Neutrophil (primary cell): ENCODE measurements around the gene RIMS3.

Source experiments
- H3K27ac ChIP-seq: fragments of 200-600 bp; sonication (generic); 2 replicates; pipeline ENCODE4 v1.5.1; 2016; ENCODE audit warnings: mild to moderate bottlenecking, moderate library complexity
- H3K27me3 ChIP-seq: fragments of 200-600 bp; sonication (generic); 2 replicates; pipeline ENCODE4 v1.6.0; 2016; ENCODE audit warnings: mild to moderate bottlenecking
- H3K36me3 ChIP-seq: fragments of 200-600 bp; sonication (generic); 2 replicates; pipeline ENCODE4 v1.5.1; 2017
- H3K4me1 ChIP-seq, 2 experiments: fragments of 200-600 bp in 1 of 2; sonication (generic) in 1 of 2; 1 replicate in 1 of 2; 2 replicates in 1 of 2; pipeline versions ENCODE4 v1.5.1 to v1.6.1; 2013 to 2016; ENCODE audit warnings: low read depth in 1 of 2, low read length in 1 of 2, mild to moderate bottlenecking in 1 of 2, moderate library complexity in 1 of 2; ENCODE audit not compliant: control insufficient read depth in 1 of 2, insufficient read depth in 1 of 2
- H3K4me3 ChIP-seq, 2 experiments: fragments of 200-600 bp in 1 of 2; sonication (generic) in 1 of 2; 1 replicate in 1 of 2; 2 replicates in 1 of 2; pipeline ENCODE4 v1.5.1; 2013 to 2016; ENCODE audit warnings: low read depth in 1 of 2, low read length in 1 of 2, mild to moderate bottlenecking in 1 of 2, moderate library complexity in 1 of 2
- H3K9me3 ChIP-seq: fragments of 200-600 bp; sonication (generic); 2 replicates; pipeline ENCODE4 v1.5.1; 2016
- TF ChIP-seq, protein P1 (sequence below): fragments of 200-600 bp; sonication (generic); IDR thresholded peaks from 2 replicates; pipeline ENCODE4 v1.5.1; 2016; ENCODE audit warnings: antibody characterized with exemption

Gene RIMS3

DNA sequence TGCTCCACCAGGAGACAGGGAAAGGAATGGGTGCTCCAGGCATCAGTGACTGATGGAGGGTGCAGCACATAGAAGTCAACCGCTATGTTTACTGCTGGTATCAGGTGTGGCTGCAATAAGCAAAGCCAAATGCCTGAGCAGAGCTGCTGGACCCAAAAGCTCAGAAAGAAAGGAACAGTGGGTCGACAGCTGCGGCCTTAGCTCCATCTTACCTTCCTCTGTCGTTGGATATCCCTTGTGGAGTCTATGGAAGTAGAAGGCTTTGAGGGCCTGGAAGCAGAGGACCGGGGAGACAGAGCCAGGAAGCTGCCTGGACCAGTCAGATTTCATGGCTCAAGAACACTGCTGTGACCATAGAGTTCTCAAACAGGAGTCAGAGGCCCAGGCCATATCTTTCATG lies 45.3 kb downstream of the RIMS3 start:
- H3K27ac ChIP-seq: no peak overlapping the region
- H3K4me1 ChIP-seq: no peaks in the 10 kb centered on the region
- H3K4me3 ChIP-seq: no peak overlapping the region
- TF ChIP-seq, protein P1, sequence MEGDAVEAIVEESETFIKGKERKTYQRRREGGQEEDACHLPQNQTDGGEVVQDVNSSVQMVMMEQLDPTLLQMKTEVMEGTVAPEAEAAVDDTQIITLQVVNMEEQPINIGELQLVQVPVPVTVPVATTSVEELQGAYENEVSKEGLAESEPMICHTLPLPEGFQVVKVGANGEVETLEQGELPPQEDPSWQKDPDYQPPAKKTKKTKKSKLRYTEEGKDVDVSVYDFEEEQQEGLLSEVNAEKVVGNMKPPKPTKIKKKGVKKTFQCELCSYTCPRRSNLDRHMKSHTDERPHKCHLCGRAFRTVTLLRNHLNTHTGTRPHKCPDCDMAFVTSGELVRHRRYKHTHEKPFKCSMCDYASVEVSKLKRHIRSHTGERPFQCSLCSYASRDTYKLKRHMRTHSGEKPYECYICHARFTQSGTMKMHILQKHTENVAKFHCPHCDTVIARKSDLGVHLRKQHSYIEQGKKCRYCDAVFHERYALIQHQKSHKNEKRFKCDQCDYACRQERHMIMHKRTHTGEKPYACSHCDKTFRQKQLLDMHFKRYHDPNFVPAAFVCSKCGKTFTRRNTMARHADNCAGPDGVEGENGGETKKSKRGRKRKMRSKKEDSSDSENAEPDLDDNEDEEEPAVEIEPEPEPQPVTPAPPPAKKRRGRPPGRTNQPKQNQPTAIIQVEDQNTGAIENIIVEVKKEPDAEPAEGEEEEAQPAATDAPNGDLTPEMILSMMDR: no peak
- H3K27me3 ChIP-seq: peaks cover 2% of the 10 kb centered on the region
- no peaks in the 10 kb centered on the region for H3K9me3 ChIP-seq
- H3K36me3 ChIP-seq: no peaks in the 10 kb centered on the region

DNA sequence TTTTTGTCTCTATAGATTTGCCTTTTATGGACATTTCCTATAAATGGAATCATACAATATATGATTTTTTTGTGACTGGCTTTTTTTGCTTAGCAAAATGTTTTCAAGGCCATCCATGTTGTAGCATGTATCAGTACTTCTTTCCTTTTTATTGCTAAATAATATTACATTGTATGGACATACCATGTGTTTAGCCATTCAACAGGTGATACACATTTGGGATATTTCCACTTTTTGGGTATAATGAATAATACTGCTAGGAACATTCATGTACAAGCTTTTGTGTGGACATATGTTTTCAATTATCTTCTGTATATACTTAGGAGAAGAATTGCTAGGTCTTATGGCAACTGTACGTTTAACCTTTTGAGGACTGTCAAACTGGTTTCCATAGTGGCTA lies 47.4 kb downstream of the RIMS3 start:
- H3K4me1 ChIP-seq: no peaks in the 10 kb centered on the region
- TF ChIP-seq, protein P1: no peak
- H3K36me3 ChIP-seq: no peaks in the 10 kb centered on the region
- no peaks in the 10 kb centered on the region for H3K27me3 ChIP-seq
- no peaks in the 10 kb centered on the region for H3K9me3 ChIP-seq
- H3K4me3 ChIP-seq: no peak overlapping the region
- no peak overlapping the region for H3K27ac ChIP-seq

DNA sequence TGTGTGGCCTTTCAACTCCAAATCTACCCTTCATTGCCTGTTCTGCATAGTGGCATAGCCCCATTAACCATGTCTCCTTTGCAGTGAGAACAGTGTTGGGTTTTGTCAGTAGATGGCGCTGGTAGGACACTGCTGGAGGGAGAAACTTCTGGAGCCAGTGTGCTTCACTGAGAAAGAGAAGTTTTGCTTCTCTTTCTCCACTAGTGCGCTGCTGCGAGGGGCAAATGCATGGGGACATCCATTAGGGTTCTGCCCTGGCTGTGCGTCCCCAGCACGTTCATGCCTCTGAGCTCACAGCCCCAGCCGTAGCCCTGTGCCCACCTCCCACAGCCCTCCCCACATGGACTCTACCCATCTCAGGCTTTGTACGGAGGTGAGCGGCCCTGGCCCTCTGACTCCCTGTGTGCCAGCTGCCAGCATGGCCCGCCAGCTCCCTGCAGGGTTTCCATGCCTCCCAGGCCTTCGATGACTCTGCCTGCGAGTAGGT lies 53.1 kb downstream of the RIMS3 start:
- Histone ChIP-seq H3K4me1 (no peaks in the 10 kb centered on the region), H3K9me3 (no peaks in the 10 kb centered on the region), H3K27ac (no peak overlapping the region), H3K36me3 (no peaks in the 10 kb centered on the region), H3K27me3 (no peaks in the 10 kb centered on the region), H3K4me3 (no peak overlapping the region)
- TF ChIP-seq, protein P1: no peak

DNA sequence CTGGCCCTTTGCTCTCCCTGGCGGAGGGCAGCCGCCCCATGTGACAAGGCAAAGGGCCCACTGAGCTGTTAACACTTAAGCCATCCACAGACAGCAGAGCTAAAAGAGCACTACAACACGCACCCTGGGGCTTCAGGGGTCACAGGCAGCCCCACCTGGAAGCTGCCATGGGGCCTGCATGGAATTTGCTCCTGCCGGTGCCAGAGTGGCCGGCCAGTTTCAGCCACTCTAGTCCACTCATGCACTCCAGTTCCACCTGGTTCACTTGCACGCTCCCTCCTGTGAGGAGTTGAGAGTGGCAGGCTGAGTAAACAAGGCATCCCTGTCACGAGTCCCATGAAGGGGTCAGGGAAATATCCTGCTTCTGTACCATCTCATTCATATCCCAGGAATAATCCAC lies 55.3 kb downstream of the RIMS3 start:
- no peak overlapping the region for H3K4me3 ChIP-seq
- no peaks in the 10 kb centered on the region for H3K9me3 ChIP-seq
- TF ChIP-seq, protein P1: no peak
- H3K36me3 ChIP-seq: no peaks in the 10 kb centered on the region
- H3K4me1 ChIP-seq: no peaks in the 10 kb centered on the region
- H3K27ac ChIP-seq: no peak overlapping the region
- H3K27me3 ChIP-seq: no peaks in the 10 kb centered on the region

DNA sequence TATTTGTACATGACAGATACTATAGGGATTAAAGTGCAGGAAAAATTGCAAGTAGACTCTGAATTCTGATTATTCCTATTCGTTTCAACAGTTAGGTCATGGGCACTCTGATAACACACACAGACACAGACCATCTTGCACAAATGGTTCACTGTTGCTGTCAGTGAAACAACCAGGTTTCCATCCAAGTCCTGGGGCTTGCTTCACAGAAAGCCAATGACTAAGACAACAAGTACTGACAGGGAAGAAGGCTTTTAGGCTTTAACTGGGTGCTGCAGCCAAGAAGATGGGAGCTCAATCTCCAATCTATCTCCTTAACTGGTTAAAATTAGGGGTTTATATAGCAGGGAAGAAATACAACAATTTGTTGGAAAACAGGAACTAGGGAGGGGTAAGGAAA lies 57.6 kb downstream of the RIMS3 start:
- Histone ChIP-seq H3K4me3 (no peak overlapping the region), H3K4me1 (no peaks in the 10 kb centered on the region), H3K27ac (no peak overlapping the region), H3K27me3 (no peaks in the 10 kb centered on the region), H3K9me3 (no peaks in the 10 kb centered on the region), H3K36me3 (no peaks in the 10 kb centered on the region)
- TF ChIP-seq, protein P1: no peak

DNA sequence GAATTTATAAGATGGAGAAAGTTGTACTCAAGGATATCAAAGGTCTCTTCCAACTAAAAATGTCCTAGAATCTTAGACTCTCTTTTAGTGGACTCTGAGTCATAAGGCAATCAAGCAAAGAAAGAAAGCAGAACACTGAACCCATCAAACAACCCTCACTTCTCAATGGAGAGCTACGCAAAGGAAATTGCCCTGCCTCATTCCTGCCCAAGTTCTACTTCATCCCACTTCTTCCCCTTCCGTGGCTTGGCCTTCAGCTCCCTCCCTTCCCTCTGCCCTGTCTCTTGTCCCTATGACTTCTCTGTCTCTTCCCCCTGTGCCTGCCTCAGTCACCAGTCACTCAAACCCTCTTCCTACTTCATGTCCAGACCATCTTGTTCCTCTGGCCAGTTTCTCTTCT lies 58.5 kb downstream of the RIMS3 start:
- Histone ChIP-seq H3K9me3 (no peaks in the 10 kb centered on the region), H3K36me3 (no peaks in the 10 kb centered on the region), H3K4me1 (no peaks in the 10 kb centered on the region), H3K4me3 (no peak overlapping the region), H3K27me3 (no peaks in the 10 kb centered on the region), H3K27ac (no peak overlapping the region)
- TF ChIP-seq, protein P1: no peak
